Endothelial cell of coronary artery (primary cell): ENCODE data around the gene MRI1. TPM values are rescaled to one million over a fixed set of nuclear protein-coding genes. Genes with fewer than 3 reads are reported as not detected.

Source experiments
- total RNA-seq: library from RNA; depleted of rRNA; stranded (reverse); fragments of >200 nt; gene quantifications from 2 replicates; pipeline ENCODE4 v1.2.3, GENCODE V29; 2014

The MRI1 gene
- 17.7 and 40.5 TPM in 2 replicates for total RNA-seq

DNA sequence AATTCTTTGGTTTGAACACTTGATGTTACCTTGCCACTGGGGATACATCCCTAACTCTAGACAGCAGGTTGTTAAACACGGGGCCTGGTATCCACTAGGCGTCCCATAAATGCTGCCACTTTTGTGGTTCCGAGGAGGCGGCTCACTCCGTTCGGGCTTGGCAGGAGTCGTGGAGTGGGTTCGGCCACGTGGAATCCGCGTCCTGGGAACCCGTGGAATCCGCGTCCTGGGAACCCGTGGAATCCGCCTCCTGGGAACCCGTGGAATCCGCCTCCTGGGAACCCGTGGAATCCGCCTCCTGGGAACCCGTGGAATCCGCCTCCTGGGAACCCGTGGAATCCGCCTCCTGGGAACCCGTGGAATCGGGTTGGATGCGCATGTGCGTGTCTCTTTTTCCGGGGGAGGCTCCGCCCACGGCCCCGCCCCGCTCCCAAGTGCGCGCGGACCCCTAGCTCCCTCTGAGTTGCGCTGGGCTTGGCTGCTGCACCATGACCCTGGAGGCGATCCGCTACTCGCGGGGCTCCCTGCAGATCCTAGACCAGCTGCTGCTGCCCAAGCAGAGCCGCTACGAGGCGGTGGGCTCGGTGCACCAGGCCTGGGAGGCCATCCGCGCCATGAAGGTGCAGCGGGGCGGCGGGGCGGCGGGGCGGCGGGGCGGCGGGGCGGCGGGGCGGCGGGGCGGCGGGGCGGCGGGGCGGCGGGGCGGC, at the start of gene MRI1:
MRI1 (plus strand) TSS at position 422 of the 707 bp plus-strand sequence; CDS start at position 489, 67 bp downstream.

DNA sequence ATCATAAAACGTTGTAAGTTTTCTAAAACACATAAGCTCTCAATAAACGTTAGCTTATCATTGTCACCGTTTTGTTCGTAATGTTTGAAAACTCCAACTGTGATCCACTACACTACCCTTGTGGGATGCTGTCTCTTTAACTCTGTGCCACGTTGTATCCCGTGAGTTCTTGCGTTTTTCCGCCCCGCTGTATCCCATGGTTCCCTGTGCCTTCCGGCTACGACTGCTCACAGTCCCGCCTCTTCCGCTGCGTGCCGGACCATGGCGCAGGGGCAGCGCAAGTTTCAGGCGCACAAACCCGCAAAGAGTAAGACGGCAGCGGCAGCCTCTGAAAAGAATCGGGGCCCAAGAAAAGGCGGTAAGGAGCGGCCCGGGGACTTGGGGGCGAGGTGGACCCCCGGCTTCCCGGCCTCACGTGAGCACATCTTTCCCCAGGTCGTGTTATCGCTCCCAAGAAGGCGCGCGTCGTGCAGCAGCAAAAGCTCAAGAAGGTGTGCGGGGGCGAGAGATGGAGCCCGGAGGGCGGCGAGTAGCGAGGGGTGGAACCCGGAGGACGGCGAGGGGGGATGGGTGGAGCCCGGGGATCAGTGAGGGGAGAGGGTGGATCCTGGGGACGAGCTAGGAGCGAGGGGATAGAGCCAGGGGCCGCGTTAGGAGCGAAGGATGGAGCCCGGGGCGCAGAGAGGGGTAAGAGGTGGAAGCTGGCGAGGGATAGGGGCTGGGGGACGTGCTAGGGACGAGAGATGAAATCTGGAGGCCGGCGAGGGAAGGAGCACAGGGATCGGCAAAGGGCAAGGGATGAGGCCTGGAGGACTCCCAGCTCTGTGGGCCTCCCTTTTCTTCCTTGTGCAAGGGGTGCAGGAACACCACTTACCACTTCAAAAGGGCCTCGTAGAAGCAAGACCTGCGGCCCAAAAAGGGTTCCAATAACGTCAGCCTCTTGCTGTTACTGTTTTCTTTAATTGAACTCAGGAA, 10.2 kb downstream of the MRI1 start, which contains the start of gene C19orf53:
C19orf53 (plus strand) TSS at position 240 of the 975 bp plus-strand sequence; CDS start at position 262, 22 bp downstream.

GRCh38 chr19:13794757-13795589, 30.7 kb downstream of the MRI1 start, which contains the start of gene ZSWIM4:
Gene ZSWIM4, plus strand, starts transcription at chr19:13795443. Its CDS starts 206 bp downstream, at chr19:13795649.

Other genes starting within 250 kb of the MRI1 start
- gene C19orf53, start 9.9 kb downstream of the MRI1 start, total RNA-seq, result 60.2 and 62.2 TPM in 2 replicates
- 9.8 and 16.5 TPM in 2 replicates for gene ZSWIM4, start 30.9 kb downstream of the MRI1 start, total RNA-seq
- gene NANOS3, start 112.6 kb downstream of the MRI1 start, total RNA-seq, result not detected in 2 replicates
- gene BRME1, start 141.6 kb downstream of the MRI1 start, total RNA-seq, result 0.54 and 0.66 TPM in 2 replicates
- gene CC2D1A, start 141.7 kb downstream of the MRI1 start, total RNA-seq, result 5.4 and 7.2 TPM in 2 replicates
- 0.09 TPM in 2 replicates for gene PODNL1, start 173.9 kb downstream of the MRI1 start, total RNA-seq
- gene DCAF15, start 188.0 kb downstream of the MRI1 start, total RNA-seq, result 9.7 and 11.1 TPM in 2 replicates
- 2.8 and 3.4 TPM in 2 replicates for gene RFX1, start 241.8 kb downstream of the MRI1 start, total RNA-seq